ENCODE measurements around the gene CAPZB. TPM values are rescaled to one million over a fixed set of nuclear protein-coding genes. Genes with fewer than 3 reads are reported as not detected.

Gene CAPZB
- polyA plus RNA-seq, 1 donor from 2014 or later, result 159 TPM

- no peak for TF ChIP-seq RAD21 (conservative IDR thresholded peaks at IDR 0.05)
- TF ChIP-seq TAF1 (IDR thresholded peaks at IDR 0.05; ENCODE audit: low read depth), result no peak
- no peak for TF ChIP-seq REST (IDR thresholded peaks at IDR 0.05; ENCODE audit: borderline replicate concordance)
- TF ChIP-seq EP300 (conservative IDR thresholded peaks at IDR 0.05; ENCODE audit: poor library complexity, severe bottlenecking), result no peak
- no peak for TF ChIP-seq POLR2AphosphoS5 (IDR thresholded peaks at IDR 0.05)
- TF ChIP-seq EZH2 (IDR thresholded peaks at IDR 0.05; ENCODE audit: borderline replicate concordance, insufficient read depth, low read length, poor library complexity, severe bottlenecking), result no peak
- no peak for TF ChIP-seq SMC3 (conservative IDR thresholded peaks at IDR 0.05; ENCODE audit: poor library complexity)
- TF ChIP-seq, protein P1, sequence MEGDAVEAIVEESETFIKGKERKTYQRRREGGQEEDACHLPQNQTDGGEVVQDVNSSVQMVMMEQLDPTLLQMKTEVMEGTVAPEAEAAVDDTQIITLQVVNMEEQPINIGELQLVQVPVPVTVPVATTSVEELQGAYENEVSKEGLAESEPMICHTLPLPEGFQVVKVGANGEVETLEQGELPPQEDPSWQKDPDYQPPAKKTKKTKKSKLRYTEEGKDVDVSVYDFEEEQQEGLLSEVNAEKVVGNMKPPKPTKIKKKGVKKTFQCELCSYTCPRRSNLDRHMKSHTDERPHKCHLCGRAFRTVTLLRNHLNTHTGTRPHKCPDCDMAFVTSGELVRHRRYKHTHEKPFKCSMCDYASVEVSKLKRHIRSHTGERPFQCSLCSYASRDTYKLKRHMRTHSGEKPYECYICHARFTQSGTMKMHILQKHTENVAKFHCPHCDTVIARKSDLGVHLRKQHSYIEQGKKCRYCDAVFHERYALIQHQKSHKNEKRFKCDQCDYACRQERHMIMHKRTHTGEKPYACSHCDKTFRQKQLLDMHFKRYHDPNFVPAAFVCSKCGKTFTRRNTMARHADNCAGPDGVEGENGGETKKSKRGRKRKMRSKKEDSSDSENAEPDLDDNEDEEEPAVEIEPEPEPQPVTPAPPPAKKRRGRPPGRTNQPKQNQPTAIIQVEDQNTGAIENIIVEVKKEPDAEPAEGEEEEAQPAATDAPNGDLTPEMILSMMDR (IDR thresholded peaks at IDR 0.05; ENCODE audit: poor library complexity, severe bottlenecking), result no peak
- TF ChIP-seq MXI1 (conservative IDR thresholded peaks at IDR 0.05; ENCODE audit: poor library complexity, severe bottlenecking), result no peak
- Histone ChIP-seq H3K4me2 (ENCODE audit: low read length) (peak overlapping the region; percentile 97), H3K9me2 (ENCODE audit: insufficient read depth, low read length) (no peaks in the 10 kb centered on the region), H3K27ac (ENCODE audit: low read length) (peak overlapping the region; percentile 90), H3K4me3 (ENCODE audit: low read length) (peak overlapping the region; percentile 100), H3K79me2 (replicated peaks; ENCODE audit: insufficient read depth, low read length) (peaks cover 58% of the 10 kb centered on the region), H2AFZ (ENCODE audit: low read depth, low read length) (no peak overlapping the region), H3K9ac (ENCODE audit: low read length) (peak overlapping the region; percentile 99), H3F3A (ENCODE audit: insufficient read depth, low read length, poor library complexity, severe bottlenecking) (no peaks in the 10 kb centered on the region), H4K20me1 (ENCODE audit: insufficient read depth) (no peaks in the 10 kb centered on the region), H3K9me3 (ENCODE audit: low read length) (no peaks in the 10 kb centered on the region), H3K27me3 (ENCODE audit: insufficient read depth, low read depth, low read length) (no peaks in the 10 kb centered on the region), H3K36me3 (ENCODE audit: insufficient read depth, low read length) (peaks cover 5% of the 10 kb centered on the region)
These were observed 1.6 kb downstream of the CAPZB start for GRCh38 chr1:19483691-19484090.

GRCh38 chr1:19483261-19483660 is 2.1 kb downstream of the CAPZB start:
- no peak overlapping the region for H2AFZ ChIP-seq (ENCODE audit: low read depth, low read length)
- peaks cover 58% of the 10 kb centered on the region for H3K79me2 ChIP-seq (replicated peaks; ENCODE audit: insufficient read depth, low read length)
- no peak overlapping the region for H3K27ac ChIP-seq (ENCODE audit: low read length)
- no peaks in the 10 kb centered on the region for H3K9me2 ChIP-seq (ENCODE audit: insufficient read depth, low read length)
- H3K4me3 ChIP-seq (ENCODE audit: low read length), result peak overlapping the region; percentile 100
- H3K9ac ChIP-seq (ENCODE audit: low read length), result peak overlapping the region; percentile 99
- peaks cover 5% of the 10 kb centered on the region for H3K36me3 ChIP-seq (ENCODE audit: insufficient read depth, low read length)
- H3K4me2 ChIP-seq (ENCODE audit: low read length), result peak overlapping the region; percentile 97
- H3K27me3 ChIP-seq (ENCODE audit: insufficient read depth, low read depth, low read length), result no peaks in the 10 kb centered on the region
- TF ChIP-seq POLR2AphosphoS5 (IDR thresholded peaks at IDR 0.05) (no peak), RAD21 (conservative IDR thresholded peaks at IDR 0.05) (no peak), SMC3 (conservative IDR thresholded peaks at IDR 0.05; ENCODE audit: poor library complexity) (no peak), MXI1 (conservative IDR thresholded peaks at IDR 0.05; ENCODE audit: poor library complexity, severe bottlenecking) (no peak), EP300 (conservative IDR thresholded peaks at IDR 0.05; ENCODE audit: poor library complexity, severe bottlenecking) (no peak), TAF1 (IDR thresholded peaks at IDR 0.05; ENCODE audit: low read depth) (no peak), REST (IDR thresholded peaks at IDR 0.05; ENCODE audit: borderline replicate concordance) (no peak)
- TF ChIP-seq, protein P1 (IDR thresholded peaks at IDR 0.05; ENCODE audit: poor library complexity, severe bottlenecking), result no peak
- no peaks in the 10 kb centered on the region for H4K20me1 ChIP-seq (ENCODE audit: insufficient read depth)
- H3K9me3 ChIP-seq (ENCODE audit: low read length), result no peaks in the 10 kb centered on the region
- no peaks in the 10 kb centered on the region for H3F3A ChIP-seq (ENCODE audit: insufficient read depth, low read length, poor library complexity, severe bottlenecking)
